Thoracic aorta (tissue), 2 donors: ENCODE measurements around the gene LITAF. TPM values are rescaled to one million over a fixed set of nuclear protein-coding genes. Genes with fewer than 3 reads are reported as not detected.
A peak's percentile ranks its signal among the peaks of the same experiment; 100 is the strongest.

Source experiments
- ATAC-seq: fragments of 150-250 bp; one replicate; pipeline ENCODE4 v1.8.0; 2017; ENCODE audit warnings: low read depth; ENCODE audit not compliant: insufficient number of reproducible peaks, low FRiP score
- DNase-seq: peaks from one replicate; pipeline ENCODE4 v3.0.0-alpha.2; 2020; ENCODE audit warnings: low spot score
- H3K27ac ChIP-seq, 2 donors: fragments of 200-600 bp; sonication (generic); 1 replicate in 1 of 2; 2 replicates in 1 of 2; pipeline ENCODE4 v1.5.1; 2016; ENCODE audit warnings: mild to moderate bottlenecking in 2 of 2, moderate library complexity in 2 of 2
- H3K27me3 ChIP-seq: fragments of 200-600 bp; sonication (generic); replicated peaks from 2 replicates; pipeline ENCODE4 v1.6.0; 2016; ENCODE audit warnings: mild to moderate bottlenecking; ENCODE audit not compliant: insufficient read depth
- H3K36me3 ChIP-seq: fragments of 200-600 bp; sonication (generic); one replicate; pipeline ENCODE4 v1.5.1; 2016
- H3K4me1 ChIP-seq, 2 donors: fragments of 200-600 bp; sonication (generic); 1 replicate in 1 of 2; 2 replicates in 1 of 2; pipeline versions ENCODE4 v1.5.1 to v1.6.0; 2016; ENCODE audit warnings: low read depth in 2 of 2, mild to moderate bottlenecking in 1 of 2; ENCODE audit not compliant: control insufficient read depth in 1 of 2
- H3K4me3 ChIP-seq: fragments of 200-600 bp; sonication (generic); 2 replicates; pipeline ENCODE4 v1.5.1; 2016; ENCODE audit warnings: mild to moderate bottlenecking
- H3K9me3 ChIP-seq: fragments of 200-600 bp; sonication (generic); 2 replicates; pipeline ENCODE4 v1.5.1; 2016
- CTCF ChIP-seq: fragments of 200-600 bp; sonication (generic); IDR thresholded peaks from one replicate; pipeline ENCODE4 v1.5.1; 2019; ENCODE audit warnings: antibody characterized with exemption
- total RNA-seq, 2 donors: library from RNA; depleted of rRNA; stranded (reverse); fragments of >200 nt; gene quantifications; one replicate each; pipeline versions ENCODE4 v1.1.0 to v1.2.3, GENCODE V29; 2016

Gene LITAF
- total RNA-seq, 2 donors from 2014 or later, result 124 to 146 TPM

- TF ChIP-seq CTCF, result no peak
- Histone ChIP-seq H3K27ac (no peak overlapping the region), H3K36me3 (no peaks in the 10 kb centered on the region), H3K27me3 (no peaks in the 10 kb centered on the region), H3K4me3 (no peak overlapping the region), H3K9me3 (no peaks in the 10 kb centered on the region), H3K4me1 (peaks cover 11 to 15% of the 10 kb centered on the region in 2 donors)
- ATAC-seq (no peak), DNase-seq (no peak)
Observed at GRCh38 chr16:11634312-11634711, 47.6 kb upstream of the LITAF start.

- H3K4me3 ChIP-seq, result no peak overlapping the region
- no peaks in the 10 kb centered on the region for H3K9me3 ChIP-seq
- H3K36me3 ChIP-seq, result no peaks in the 10 kb centered on the region
- H3K4me1 ChIP-seq, result peaks cover 11 to 15% of the 10 kb centered on the region in 2 donors
- no peak for TF ChIP-seq CTCF
- H3K27me3 ChIP-seq, result no peaks in the 10 kb centered on the region
- DNase-seq (no peak), ATAC-seq (no peak)
- H3K27ac ChIP-seq, result peak overlapping the region; percentile 32 to 49
Observed at GRCh38 chr16:11633113-11633512, 46.4 kb upstream of the LITAF start.

DNA sequence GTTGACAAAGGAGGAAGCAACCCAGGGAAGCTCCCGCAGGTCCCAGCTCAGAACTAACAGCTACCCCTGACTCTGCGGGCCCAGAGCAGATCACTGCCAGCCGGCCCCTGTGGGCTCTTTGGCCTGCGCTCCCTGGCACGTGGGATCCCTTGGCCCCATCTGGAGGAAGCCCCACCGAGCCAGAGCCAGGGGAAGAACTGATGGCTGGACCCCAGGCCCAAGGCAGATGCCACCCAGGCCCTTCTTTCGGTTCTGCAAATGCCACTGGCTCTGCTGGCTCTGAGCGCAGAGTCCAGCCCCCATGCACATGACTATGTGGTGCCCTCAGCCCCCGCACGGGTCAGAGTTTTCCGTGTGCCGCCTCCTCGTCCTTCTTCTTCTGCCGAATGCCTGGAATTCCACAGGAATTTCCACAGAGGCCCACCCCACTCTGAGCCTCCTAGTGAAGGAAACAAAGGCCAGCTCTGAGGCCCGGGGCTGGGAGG lies 45.8 kb upstream of the LITAF start:
- H3K27me3 ChIP-seq, result no peaks in the 10 kb centered on the region
- H3K9me3 ChIP-seq, result no peaks in the 10 kb centered on the region
- no peak for TF ChIP-seq CTCF
- peaks cover 11 to 15% of the 10 kb centered on the region in 2 donors for H3K4me1 ChIP-seq
- H3K4me3 ChIP-seq, result peak overlapping the region; percentile 1
- H3K36me3 ChIP-seq, result no peaks in the 10 kb centered on the region
- H3K27ac ChIP-seq, result peak overlapping the region; percentile 32 to 49
- DNase-seq, result no peak
- ATAC-seq, result no peak

- H3K27ac ChIP-seq, result no peak overlapping the region
Observed at GRCh38 chr16:11631214-11631613, 44.5 kb upstream of the LITAF start.

DNA sequence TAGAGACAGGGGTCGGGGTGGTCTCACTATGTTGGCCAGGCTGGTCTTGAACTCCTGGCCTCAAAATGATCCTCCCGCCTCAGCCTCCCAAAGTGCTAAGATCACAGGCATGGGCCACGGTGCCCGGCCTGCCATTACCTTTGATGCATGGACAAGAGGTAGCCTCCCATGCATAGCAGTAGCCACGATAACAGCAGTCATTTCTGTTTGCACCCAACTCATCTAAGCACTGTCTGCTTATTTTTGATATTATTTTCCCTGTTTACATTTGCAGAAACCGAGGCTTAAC lies 44.0 kb upstream of the LITAF start:
- no peak for DNase-seq
- Histone ChIP-seq H3K36me3 (no peaks in the 10 kb centered on the region), H3K27ac (no peak overlapping the region), H3K27me3 (no peaks in the 10 kb centered on the region), H3K4me3 (no peak overlapping the region), H3K9me3 (no peaks in the 10 kb centered on the region), H3K4me1 (peaks cover 11 to 15% of the 10 kb centered on the region in 2 donors)
- ATAC-seq, result no peak
- no peak for TF ChIP-seq CTCF

More at GRCh38 chr16:11631214-11631613, 44.5 kb upstream of the LITAF start:
- peaks cover 11 to 15% of the 10 kb centered on the region in 2 donors for H3K4me1 ChIP-seq
- no peaks in the 10 kb centered on the region for H3K36me3 ChIP-seq
- no peak overlapping the region for H3K4me3 ChIP-seq
- no peak for TF ChIP-seq CTCF
- no peaks in the 10 kb centered on the region for H3K9me3 ChIP-seq
- no peaks in the 10 kb centered on the region for H3K27me3 ChIP-seq
- DNase-seq (no peak), ATAC-seq (no peak)
